GM21447 (cell line): ENCODE results near the gene EYA3.
"Not testable (repeated sequence)": the region's sequence is repeated elsewhere in the genome, so short reads cannot be mapped to it uniquely, and the experiment has no call there.

Experiments
- ATAC-seq: cut with Tn5 transposase; IDR thresholded peaks from one replicate; pipeline ENCODE4 v1.9.1; 2021; ENCODE audit not compliant: unreplicated experiment

Gene EYA3

DNA sequence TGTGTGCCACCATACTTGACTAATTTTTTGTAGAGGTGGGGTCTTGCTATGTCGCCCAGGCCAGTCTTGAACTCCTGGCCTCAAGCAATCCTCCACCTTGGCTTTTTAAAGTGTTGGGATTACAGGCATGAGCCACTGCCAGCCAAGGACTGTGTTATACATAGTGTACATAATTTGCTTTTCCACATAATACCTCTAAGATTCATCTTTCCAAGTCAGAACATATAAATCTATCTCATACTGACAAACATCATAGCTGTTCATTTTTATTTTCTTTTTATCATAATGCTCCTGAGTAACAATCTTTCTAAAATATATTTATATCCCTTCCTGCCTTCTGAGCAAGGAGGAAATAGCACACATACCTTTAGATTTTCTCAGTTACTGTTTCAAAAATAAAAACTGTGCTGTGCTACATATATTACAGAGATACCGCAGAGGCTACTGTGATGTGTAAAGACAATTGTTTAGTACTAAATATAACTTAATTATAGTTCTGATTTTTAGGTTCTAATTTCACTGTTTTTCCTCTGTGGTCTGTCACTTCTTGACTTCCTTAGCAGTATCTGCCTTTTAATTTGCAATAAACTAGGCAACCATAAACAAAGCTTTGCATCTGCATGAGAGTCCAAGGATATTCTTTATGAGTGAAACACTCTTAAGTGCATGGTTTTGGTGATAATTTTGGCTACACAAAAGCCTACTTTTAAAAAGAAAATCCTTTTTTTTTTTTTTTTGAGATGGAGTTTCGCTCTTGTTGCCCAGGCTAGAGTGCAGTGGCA, 59.3 kb downstream of the EYA3 start:
- ATAC-seq: no peak

DNA sequence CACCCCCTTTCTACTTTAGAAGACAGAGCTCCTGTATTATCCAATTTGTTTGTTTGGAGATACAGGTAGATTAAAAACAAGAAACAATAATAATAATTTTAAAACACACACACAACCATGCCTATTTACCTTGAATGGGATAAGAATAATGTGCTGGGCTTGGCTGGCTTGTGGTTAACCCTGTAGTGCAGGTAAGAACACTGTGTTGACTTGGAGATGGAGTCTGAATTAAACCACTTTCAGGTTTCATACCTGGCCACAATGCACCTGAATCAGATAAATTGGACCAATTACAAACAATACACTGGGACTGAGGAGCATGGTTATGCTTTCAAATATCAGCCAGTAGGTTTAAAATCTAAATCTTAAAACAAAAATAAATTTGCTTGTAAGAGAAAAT, 60.8 kb downstream of the EYA3 start:
- ATAC-seq: no peak

- ATAC-seq: no peak
Observed at GRCh38 chr1:28027238-28027637, 61.2 kb downstream of the EYA3 start.

- ATAC-seq: no peak
Observed at GRCh38 chr1:28026329-28026728, 62.1 kb downstream of the EYA3 start.

DNA sequence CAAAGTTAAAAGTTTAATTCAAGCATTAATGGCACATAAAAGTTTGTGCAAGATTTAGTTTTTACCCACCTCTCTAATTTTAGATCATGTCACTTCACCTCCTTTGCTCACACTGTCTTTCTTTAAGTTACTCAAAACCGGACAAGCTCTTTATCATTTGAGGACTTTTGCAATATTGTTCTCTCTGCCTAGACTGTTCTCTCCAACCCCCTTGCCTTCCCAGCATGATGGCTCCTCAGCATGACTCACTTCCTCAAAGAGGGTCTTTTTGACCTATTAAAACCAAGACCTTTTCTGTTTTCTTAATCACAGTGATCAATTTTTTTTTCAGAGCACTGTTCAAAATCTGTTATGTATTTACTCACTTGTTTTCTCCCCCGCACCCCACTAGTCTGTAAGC, 67.3 kb downstream of the EYA3 start:
- no peak for ATAC-seq

DNA sequence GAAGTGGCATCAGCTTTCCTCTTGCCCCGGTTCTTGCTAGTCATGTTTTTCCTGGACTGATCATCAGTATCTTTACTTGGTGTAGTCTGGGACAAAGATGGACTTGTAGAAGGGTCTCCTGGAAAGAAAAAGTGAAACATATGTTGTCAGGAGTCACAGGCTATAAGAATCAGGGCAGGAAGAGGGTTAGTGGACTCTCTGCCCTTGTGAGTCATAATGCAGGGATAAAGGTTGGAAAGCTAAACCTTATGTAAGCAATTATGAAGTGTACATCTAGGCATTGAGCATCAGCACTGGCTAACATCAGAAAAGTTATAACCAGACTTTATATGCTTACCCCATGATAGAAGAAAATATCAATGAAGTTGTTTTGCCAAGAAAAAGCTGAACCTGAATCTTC, 77.4 kb downstream of the EYA3 start:
- ATAC-seq: no peak

DNA sequence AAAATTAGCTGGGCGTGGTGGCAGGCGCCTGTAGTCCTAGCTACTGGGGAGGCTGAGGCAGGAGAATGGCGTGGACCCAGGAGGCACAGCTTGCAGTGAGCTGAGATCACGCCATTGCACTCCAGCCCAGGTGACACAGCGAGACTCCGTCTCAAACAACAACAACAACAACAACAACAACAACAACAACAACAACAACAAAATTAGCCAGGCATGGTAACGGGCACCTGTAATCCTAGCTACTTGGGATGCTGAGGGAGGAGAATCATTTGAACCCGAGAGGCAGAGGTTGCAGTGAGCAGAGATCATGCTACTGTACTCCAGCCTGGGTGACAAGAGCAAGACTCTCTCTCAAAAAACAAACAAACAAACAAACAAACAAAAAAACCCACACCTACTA, 85.3 kb downstream of the EYA3 start:
- not testable (repeated sequence) for ATAC-seq

DNA sequence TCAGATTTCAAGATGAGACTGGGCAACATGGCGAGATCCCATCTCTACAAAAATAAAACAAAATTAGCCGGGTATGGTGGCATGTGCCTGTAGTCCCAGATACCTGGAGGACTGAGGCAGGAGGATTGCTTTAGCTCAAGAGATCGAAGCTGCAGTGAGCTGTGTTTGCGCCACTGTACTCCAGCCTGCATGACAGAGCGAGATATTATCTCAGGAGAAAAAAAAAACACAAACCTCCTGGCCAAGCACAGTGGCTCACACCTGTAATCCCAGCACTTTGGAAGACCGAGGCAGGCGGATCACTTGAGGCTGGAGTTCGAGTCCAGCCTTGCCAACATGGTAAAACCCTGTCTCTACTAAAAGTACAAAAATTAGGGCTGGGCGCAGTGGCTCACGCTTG, 85.8 kb downstream of the EYA3 start:
- ATAC-seq: no peak

- ATAC-seq: no peak
Observed at GRCh38 chr1:27999055-27999454, 89.4 kb downstream of the EYA3 start.

GRCh38 chr1:27994526-27994925, 93.9 kb downstream of the EYA3 start:
- ATAC-seq: not testable (repeated sequence)

- ATAC-seq: no peak
Observed at GRCh38 chr1:27994060-27994459, 94.3 kb downstream of the EYA3 start.

GRCh38 chr1:27993241-27993640, 95.2 kb downstream of the EYA3 start:
- ATAC-seq: no peak

DNA sequence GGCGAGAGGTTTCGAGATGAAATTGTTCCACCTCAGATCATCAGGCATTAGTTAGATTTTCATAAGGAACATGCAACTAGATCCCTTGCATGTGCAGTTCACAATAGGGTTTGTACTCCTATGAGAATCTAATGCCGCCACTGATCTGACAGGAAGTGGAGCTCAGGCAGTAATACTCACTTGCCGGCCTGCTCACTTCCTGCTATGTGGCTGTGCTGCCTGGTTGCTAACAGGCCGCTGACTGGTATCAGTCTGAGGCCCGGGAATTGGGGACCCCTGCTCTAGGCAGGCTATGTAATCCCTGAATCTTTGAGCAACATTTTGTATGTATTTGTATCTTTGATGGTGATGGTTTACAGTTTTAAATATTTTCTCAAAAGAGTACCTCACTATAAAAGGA, 96.1 kb downstream of the EYA3 start:
- ATAC-seq: no peak

DNA sequence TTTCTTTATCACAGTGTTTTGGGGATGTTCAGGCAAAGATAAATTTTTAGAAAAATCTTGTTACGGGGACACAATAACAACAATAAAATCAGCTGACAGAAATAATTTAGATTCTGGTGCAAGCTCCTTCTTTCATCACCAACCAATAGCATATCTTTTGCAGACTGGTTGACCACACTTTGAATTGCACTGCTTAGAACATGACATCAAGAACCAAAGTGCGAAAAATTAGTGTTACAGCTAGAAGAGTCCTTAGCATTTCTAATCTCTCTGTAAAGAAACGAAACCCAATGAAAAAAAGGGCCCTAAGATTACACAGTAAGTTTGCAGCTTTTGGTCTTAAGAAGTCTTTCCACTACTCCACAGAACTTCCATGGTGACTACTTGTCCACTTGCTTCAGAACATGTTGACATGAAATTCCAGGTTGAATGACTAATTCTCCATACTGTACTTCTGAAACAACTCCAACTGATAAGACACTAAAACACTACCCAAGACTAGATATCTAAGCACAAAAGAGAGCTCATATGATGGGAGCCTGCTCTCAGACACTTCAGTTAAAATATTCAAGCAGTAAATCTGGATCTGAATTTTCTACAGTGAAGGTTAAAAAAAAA, 97.4 kb downstream of the EYA3 start:
- no peak for ATAC-seq

GRCh38 chr1:27981145-27981544, 107.3 kb downstream of the EYA3 start:
- no peak for ATAC-seq

DNA sequence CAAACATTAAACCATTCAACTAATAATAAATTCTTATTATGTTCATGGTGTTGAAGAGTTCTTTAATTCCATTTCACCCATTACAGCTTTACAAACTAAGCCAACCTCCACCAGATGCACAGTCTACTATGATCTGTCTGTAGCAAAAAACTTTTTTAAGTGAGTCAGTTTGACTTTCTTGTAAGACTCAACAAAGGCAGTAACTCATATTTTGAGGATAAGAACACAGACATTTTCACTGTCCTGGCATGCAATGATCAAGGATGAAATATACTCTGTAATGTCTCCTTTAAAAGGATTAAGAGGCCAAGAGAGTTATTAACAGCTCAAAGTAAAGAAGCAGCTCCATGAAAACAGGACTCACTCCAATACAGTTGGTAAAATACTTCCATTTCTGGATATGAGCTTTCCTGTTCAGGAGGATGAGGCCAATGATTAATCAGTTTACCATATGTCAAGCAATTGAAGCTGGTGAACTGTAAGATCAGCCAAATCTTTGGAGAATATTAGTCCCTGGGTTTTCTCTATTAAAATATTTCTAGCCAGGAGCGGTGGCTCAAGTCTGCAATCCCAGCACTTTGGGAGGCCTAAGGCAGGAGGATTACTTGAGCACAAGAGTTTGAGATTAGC, 108.1 kb downstream of the EYA3 start:
- no peak for ATAC-seq

- no peak for ATAC-seq
Observed at GRCh38 chr1:27979859-27980201, 108.6 kb downstream of the EYA3 start.

DNA sequence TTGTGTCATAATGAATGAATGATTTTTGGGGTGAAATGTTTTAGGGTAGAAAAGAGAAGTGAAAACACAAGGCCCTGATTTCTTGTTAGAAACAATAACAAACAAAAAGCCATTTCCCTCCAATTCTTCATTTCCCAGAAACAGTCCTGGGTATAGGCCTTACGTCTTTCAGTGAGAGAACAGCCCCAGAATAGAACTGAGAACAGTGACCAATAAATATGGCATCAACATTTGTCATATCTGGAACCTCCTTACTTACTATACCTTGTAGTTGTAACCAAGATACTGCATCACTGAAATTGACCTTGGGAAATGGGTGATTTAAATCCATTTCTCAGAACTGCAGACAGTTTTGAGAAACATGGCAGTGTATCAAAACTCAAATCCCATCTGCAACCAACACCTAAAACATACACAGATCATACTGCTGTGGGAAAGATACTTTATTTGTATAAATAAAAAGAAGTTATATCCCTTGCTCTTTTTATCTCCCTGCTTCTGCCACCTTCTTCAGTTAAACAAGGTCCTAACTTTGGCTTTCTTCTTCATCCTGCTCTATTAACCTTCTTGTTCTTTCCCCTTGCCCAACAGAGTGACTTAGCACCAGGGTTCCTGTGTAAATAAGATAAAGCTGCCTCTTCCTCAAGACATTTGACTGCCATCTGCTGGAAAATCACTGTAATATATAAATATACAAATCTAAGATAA, 109.1 kb downstream of the EYA3 start:
- ATAC-seq: no peak

DNA sequence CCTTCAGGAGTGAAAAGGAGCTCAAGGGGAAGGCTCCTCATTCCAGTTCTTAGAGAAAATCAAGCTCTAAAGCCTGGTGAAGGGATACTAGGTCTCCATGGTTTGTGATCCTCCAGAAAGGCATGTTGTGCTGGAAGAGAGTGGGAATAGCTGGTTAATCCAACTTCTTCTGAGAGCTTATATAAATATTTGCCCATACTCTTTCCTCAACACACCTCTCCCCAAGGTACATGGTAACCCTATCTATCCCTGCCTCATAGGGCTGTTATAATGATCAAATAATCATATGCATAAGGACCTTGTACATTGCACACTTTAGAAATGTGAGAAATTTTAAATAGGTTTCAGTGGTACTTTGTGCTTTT, 114.0 kb downstream of the EYA3 start:
- no peak for ATAC-seq

- ATAC-seq: no peak
Observed at GRCh38 chr1:27973771-27974416, 114.5 kb downstream of the EYA3 start.

DNA sequence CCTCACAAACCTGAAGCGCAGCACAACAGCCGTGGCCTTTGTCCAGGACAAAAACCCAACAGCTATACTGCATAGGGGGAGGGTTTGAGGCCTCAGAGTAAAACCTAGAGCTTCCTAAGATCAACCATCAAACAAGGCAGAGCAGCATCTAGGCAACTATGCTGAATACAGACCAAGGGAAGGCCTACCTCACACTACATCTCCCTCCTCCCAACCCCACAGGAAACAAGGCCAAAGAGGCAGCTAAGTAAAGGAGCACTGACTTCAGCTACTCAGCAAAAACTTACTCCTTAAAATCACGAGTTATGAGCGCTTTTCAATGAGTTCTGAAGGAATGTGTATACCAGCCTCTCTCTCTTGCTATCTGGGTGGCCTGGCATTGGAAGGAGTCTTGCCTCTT, 116.3 kb downstream of the EYA3 start:
- ATAC-seq: no peak
